NT2/D1 (cell line): ENCODE results near the gene SLC6A8.
"Not testable (repeated sequence)": the region's sequence is repeated elsewhere in the genome, so short reads cannot be mapped to it uniquely, and the experiment has no call there.

Source experiments
- DNase-seq: peaks from one replicate; pipeline ENCODE4 v3.0.0-alpha.2; 2011; ENCODE audit warnings: low read depth, low spot score
- H3K27me3 ChIP-seq: 2 replicates; pipeline ENCODE4 v1.6.0; 2011; ENCODE audit warnings: mild to moderate bottlenecking; ENCODE audit not compliant: insufficient read length, insufficient read depth
- H3K36me3 ChIP-seq: 2 replicates; pipeline ENCODE4 v1.6.1; 2011; ENCODE audit warnings: mild to moderate bottlenecking, low read length, mixed read lengths; ENCODE audit not compliant: insufficient read depth, insufficient read length
- H3K4me1 ChIP-seq: 2 replicates; pipeline ENCODE4 v1.5.1; 2011; ENCODE audit not compliant: insufficient read depth, insufficient read length
- H3K4me3 ChIP-seq: 2 replicates; pipeline ENCODE4 v1.5.1; 2011; ENCODE audit warnings: low read depth; ENCODE audit not compliant: insufficient read length
- H3K9ac ChIP-seq: 2 replicates; pipeline ENCODE4 v1.6.0; 2011; ENCODE audit warnings: low read depth; ENCODE audit not compliant: insufficient read length
- H3K9me3 ChIP-seq: 2 replicates; pipeline ENCODE4 v1.5.1; 2011; ENCODE audit warnings: mild to moderate bottlenecking, low read length; ENCODE audit not compliant: insufficient read depth
- SUZ12 ChIP-seq: IDR thresholded peaks from 2 replicates; pipeline ENCODE4 v1.6.1; 2011; ENCODE audit not compliant: insufficient read length, insufficient read depth; ENCODE audit errors: extremely low read depth
- YY1 ChIP-seq: IDR thresholded peaks from 2 replicates; pipeline ENCODE4 v1.6.1; 2011; ENCODE audit not compliant: insufficient read length, insufficient read depth
- ZNF274 ChIP-seq: IDR thresholded peaks from 2 replicates; pipeline ENCODE4 v1.6.1; 2011; ENCODE audit warnings: mild to moderate bottlenecking, low read depth, low read length

Gene SLC6A8

GRCh38 chrX:153689654-153690465 lies 2.1 kb downstream of the SLC6A8 start:
- Histone ChIP-seq H3K36me3 (peaks cover 12% of the 10 kb centered on the region), H3K9me3 (no peaks in the 10 kb centered on the region), H3K9ac (no peak overlapping the region), H3K4me3 (peak overlapping the region; percentile 8), H3K4me1 (peaks cover 3% of the 10 kb centered on the region), H3K27me3 (no peaks in the 10 kb centered on the region)
- no peak for TF ChIP-seq SUZ12
- no peak for TF ChIP-seq ZNF274
- DNase-seq, result no peak

- peaks cover 3% of the 10 kb centered on the region for H3K4me1 ChIP-seq
- no peak for DNase-seq
- no peak overlapping the region for H3K9ac ChIP-seq
- no peak for TF ChIP-seq SUZ12
- no peak for TF ChIP-seq YY1
- TF ChIP-seq ZNF274, result no peak
- no peaks in the 10 kb centered on the region for H3K9me3 ChIP-seq
- no peaks in the 10 kb centered on the region for H3K27me3 ChIP-seq
- H3K36me3 ChIP-seq, result peaks cover 12% of the 10 kb centered on the region
- no peak overlapping the region for H3K4me3 ChIP-seq
Measured at GRCh38 chrX:153690466-153690865, 2.7 kb downstream of the SLC6A8 start.

GRCh38 chrX:153691032-153691827 lies 3.5 kb downstream of the SLC6A8 start:
- not testable (repeated sequence) for H3K9me3 ChIP-seq, H3K4me1 ChIP-seq, H3K4me3 ChIP-seq, H3K9ac ChIP-seq, DNase-seq, H3K27me3 ChIP-seq
- peaks cover 13% of the 10 kb centered on the region for H3K36me3 ChIP-seq

GRCh38 chrX:153692003-153692402 lies 4.3 kb downstream of the SLC6A8 start:
- Histone ChIP-seq H3K4me1 (peaks cover 3% of the 10 kb centered on the region), H3K9ac (no peak overlapping the region), H3K9me3 (no peaks in the 10 kb centered on the region), H3K4me3 (no peak overlapping the region), H3K36me3 (peaks cover 13% of the 10 kb centered on the region), H3K27me3 (no peaks in the 10 kb centered on the region)
- TF ChIP-seq SUZ12 (no peak), YY1 (no peak), ZNF274 (no peak)
- no peak for DNase-seq

- peaks cover 18% of the 10 kb centered on the region for H3K36me3 ChIP-seq
- no peak overlapping the region for H3K4me3 ChIP-seq
- no peaks in the 10 kb centered on the region for H3K27me3 ChIP-seq
- H3K9ac ChIP-seq, result no peak overlapping the region
- DNase-seq, result no peak
- H3K4me1 ChIP-seq, result peaks cover 3% of the 10 kb centered on the region
- H3K9me3 ChIP-seq, result no peaks in the 10 kb centered on the region
- TF ChIP-seq YY1 (no peak), SUZ12 (no peak), ZNF274 (no peak)
Measured at GRCh38 chrX:153692611-153693156, 5.0 kb downstream of the SLC6A8 start.

GRCh38 chrX:153693216-153694086 lies 5.7 kb downstream of the SLC6A8 start:
- H3K27me3 ChIP-seq, result no peaks in the 10 kb centered on the region
- TF ChIP-seq ZNF274 (no peak), YY1 (no peak)
- DNase-seq, result no peak

GRCh38 chrX:153694256-153694655 lies 6.5 kb downstream of the SLC6A8 start:
- H3K36me3 ChIP-seq, result peaks cover 18% of the 10 kb centered on the region
- not testable (repeated sequence) for H3K9ac ChIP-seq, H3K4me3 ChIP-seq, H3K27me3 ChIP-seq, DNase-seq, H3K9me3 ChIP-seq, H3K4me1 ChIP-seq

More at GRCh38 chrX:153693216-153694086, 5.7 kb downstream of the SLC6A8 start:
- H3K4me1 ChIP-seq, result peaks cover 3% of the 10 kb centered on the region
- H3K9ac ChIP-seq, result no peak overlapping the region
- no peaks in the 10 kb centered on the region for H3K9me3 ChIP-seq
- peaks cover 18% of the 10 kb centered on the region for H3K36me3 ChIP-seq
- H3K4me3 ChIP-seq, result no peak overlapping the region
